Measurements from ENCODE around the gene EIF4G1.

DNA sequence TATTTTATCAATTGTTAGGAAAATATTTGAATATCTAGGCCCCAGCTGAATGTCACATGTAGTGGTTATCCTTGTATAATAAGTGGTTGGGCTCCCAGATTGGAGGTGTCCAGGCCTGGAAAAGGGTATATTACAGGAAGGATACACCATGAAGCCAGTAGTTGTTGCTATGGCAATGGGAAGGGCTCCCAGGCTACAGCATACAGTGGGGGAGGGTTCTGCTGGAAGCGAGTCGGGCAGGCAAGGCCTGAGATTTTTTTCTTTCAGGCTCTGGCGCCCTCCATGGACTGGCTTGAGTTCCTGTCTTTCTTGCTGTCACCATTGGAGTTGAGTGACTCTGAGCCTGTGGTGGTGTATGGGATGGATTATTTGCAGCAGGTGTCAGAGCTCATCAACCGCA, 29.7 kb upstream of the EIF4G1 start:
- TF ChIP-seq, protein P1, sequence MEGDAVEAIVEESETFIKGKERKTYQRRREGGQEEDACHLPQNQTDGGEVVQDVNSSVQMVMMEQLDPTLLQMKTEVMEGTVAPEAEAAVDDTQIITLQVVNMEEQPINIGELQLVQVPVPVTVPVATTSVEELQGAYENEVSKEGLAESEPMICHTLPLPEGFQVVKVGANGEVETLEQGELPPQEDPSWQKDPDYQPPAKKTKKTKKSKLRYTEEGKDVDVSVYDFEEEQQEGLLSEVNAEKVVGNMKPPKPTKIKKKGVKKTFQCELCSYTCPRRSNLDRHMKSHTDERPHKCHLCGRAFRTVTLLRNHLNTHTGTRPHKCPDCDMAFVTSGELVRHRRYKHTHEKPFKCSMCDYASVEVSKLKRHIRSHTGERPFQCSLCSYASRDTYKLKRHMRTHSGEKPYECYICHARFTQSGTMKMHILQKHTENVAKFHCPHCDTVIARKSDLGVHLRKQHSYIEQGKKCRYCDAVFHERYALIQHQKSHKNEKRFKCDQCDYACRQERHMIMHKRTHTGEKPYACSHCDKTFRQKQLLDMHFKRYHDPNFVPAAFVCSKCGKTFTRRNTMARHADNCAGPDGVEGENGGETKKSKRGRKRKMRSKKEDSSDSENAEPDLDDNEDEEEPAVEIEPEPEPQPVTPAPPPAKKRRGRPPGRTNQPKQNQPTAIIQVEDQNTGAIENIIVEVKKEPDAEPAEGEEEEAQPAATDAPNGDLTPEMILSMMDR (IDR thresholded peaks at IDR 0.05): no peak
- TF ChIP-seq POLR2A (IDR thresholded peaks at IDR 0.05): no peak

All from suprapubic skin (tissue), 3 donors.